Placental epithelial cell (primary cell): ENCODE measurements around the gene AP4S1. TPM values are rescaled to one million over a fixed set of nuclear protein-coding genes. Genes with fewer than 3 reads are reported as not detected.

Experiments used
- small RNA-seq: library from RNA; depleted of rRNA; stranded (forward); fragments of <200 nt; gene quantifications from one replicate; pipeline ENCODE3, GENCODE V24; 2012
- total RNA-seq: library from RNA; depleted of rRNA; stranded (reverse); fragments of >200 nt; gene quantifications from 2 replicates; pipeline ENCODE4 v1.2.3, GENCODE V29; 2012

The AP4S1 gene, protein sequence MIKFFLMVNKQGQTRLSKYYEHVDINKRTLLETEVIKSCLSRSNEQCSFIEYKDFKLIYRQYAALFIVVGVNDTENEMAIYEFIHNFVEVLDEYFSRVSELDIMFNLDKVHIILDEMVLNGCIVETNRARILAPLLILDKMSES
- 5.5 and 7.5 TPM in 2 replicates for total RNA-seq

DNA sequence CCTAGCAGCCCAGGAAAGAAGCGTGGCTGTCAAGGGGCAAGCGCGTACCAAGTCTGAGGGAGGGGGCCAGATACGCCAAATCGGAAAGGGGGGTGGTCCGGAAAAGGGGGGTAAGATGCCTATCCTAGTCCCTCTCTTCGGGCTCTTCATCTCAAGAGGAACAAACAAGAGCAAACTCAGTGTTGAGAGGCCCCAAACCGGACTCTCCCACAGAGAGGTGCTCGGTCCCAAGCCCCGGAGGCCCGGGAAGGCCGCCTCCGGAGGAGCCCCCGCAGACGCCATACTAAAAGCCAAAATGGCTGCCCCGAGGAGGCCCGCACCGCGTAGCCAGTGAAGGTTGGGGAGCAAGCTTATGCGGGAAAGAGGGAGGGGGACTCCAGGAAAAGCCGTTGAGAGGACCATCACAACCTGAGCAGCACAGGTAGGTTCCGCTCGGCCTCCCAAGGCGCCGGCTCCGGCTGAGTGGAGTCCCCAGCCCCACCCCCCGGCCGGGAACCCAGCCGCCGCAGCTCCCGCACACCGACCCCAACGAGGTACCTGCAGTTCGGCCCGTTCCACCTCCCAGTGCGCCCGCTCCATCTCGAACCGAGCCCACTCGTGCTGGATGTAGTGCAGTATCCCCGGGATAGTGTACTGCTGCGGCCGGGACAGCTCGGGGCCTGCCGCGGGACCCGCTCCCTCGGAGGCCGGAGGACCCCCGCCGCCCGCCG lies at the start of gene AP4S1:
AP4S1 (plus strand) TSS at position 283 of the 710 bp plus-strand sequence. CDS start 40,548 bp downstream, outside the sequence.

DNA sequence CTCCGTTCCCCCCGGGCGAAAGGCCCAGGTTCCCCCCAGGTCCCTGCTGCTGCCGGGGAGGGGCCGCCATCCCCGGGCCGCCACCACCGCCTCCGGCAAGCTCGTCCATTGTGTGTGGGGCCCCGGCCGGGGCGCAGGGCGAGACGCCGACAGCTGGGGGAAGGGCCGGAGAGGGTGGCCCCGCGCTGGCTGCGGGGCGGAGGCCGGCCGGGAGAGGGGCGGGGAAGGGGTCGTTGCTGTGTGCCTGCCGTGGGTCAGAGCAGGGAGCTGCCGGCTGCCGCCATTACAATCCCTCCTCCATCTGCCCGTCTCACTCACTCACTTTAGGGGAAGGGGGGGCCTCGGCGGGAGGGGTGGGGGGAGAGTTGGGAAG lies 614 bp downstream of the AP4S1 start, which contains the start of gene STRN3:
STRN3 (minus strand) TSS at position 303 of the 373 bp plus-strand sequence; CDS start at position 109, 194 bp downstream.

Small RNAs within 50 kb of the gene (small RNA-seq; reads per million reads assigned to genes)
- gene MIR624 (0.55 reads per million, percentile 31 among the genes with 10 or more reads in this experiment), gene RNU6-541P (not detected)

Other genes with a start within 250 kb of the AP4S1 start
- gene COCH, start 151.1 kb upstream of the AP4S1 start, total RNA-seq, result 0.11 and 0.39 TPM in 2 replicates
- 35.4 and 41.6 TPM in 2 replicates for gene STRN3, start 730 bp downstream of the AP4S1 start, total RNA-seq
- gene HECTD1, start 182.1 kb downstream of the AP4S1 start, total RNA-seq, result 177 and 235 TPM in 2 replicates